Lower leg skin (tissue), 4 donors: ENCODE data around the gene HS2ST1. TPM values are rescaled to one million over a fixed set of nuclear protein-coding genes. Genes with fewer than 3 reads are reported as not detected.

ENCODE experiments used
- DNase-seq, 2 donors: peaks; one replicate each; pipeline ENCODE4 v3.0.0-alpha.2; 2019; ENCODE audit warnings: low spot score in 2 of 2
- H3K4me3 ChIP-seq: fragments of 200-600 bp; sonication (generic); 2 replicates; pipeline ENCODE4 v1.5.1; 2017; ENCODE audit warnings: mild to moderate bottlenecking, low read depth; ENCODE audit not compliant: poor library complexity, severe bottlenecking
- CTCF ChIP-seq, 3 donors: fragments of 450-650 bp; IDR thresholded peaks; one replicate each; pipeline ENCODE4 v1.5.1; 2016; ENCODE audit warnings: antibody characterized with exemption in 3 of 3, mild to moderate bottlenecking in 3 of 3, moderate library complexity in 2 of 3
- POLR2A ChIP-seq, 2 donors: fragments of 450-650 bp; IDR thresholded peaks; one replicate each; pipeline ENCODE4 v1.6.1; 2016 to 2017; ENCODE audit warnings: antibody characterized with exemption in 2 of 2, mild to moderate bottlenecking in 1 of 2, moderate library complexity in 1 of 2
- WGBS, 2 donors: methylation state at CpG; one replicate each; pipeline ENCODE4 v1.1.5; 2018; 5-methylcytosine and 5-hydroxymethylcytosine counted together
- intact Hi-C: fragments of 100-400 bp; cut with DNase I; formaldehyde crosslinking; loops from one replicate; pipeline ENCODE4 v1.15.0; 2023; ENCODE audit warnings: low total_unique reads
- total RNA-seq, 4 donors: library from RNA; depleted of rRNA; stranded (reverse); fragments of >200 nt; gene quantifications; one replicate each; pipeline ENCODE4 v1.1.0, GENCODE V29; 2016

HS2ST1 gene
- total RNA-seq, 4 donors from 2014 or later: 9.0 to 11.8 (median 10.7) TPM

- no peak for TF ChIP-seq CTCF (IDR thresholded peaks at IDR 0.05)
- TF ChIP-seq POLR2A (IDR thresholded peaks at IDR 0.05): no peak
- 91 to 100% methylated on average over 2 of the region's 2 CpGs for WGBS, 2 donors
- intact Hi-C loops: no loop called here
- no peak overlapping the region for H3K4me3 ChIP-seq
- no peak for DNase-seq
These were observed 179.8 kb downstream of the HS2ST1 start for GRCh38 chr1:87094238-87094637.

GRCh38 chr1:87100271-87100670, 185.8 kb downstream of the HS2ST1 start:
- intact Hi-C loops: no loop called here
- whole genome bisulfite sequencing, 2 donors: 100% methylated on average over 1 of the region's 1 CpG
- TF ChIP-seq CTCF (IDR thresholded peaks at IDR 0.05) (no peak), POLR2A (IDR thresholded peaks at IDR 0.05) (no peak)
- H3K4me3 ChIP-seq: no peak overlapping the region
- no peak for DNase-seq

GRCh38 chr1:87103074-87103473, 188.6 kb downstream of the HS2ST1 start:
- intact Hi-C loops: no loop called here
- no peak for DNase-seq
- TF ChIP-seq POLR2A (IDR thresholded peaks at IDR 0.05) (no peak), CTCF (IDR thresholded peaks at IDR 0.05) (no peak)
- no peak overlapping the region for H3K4me3 ChIP-seq

GRCh38 chr1:87104140-87104539, 189.7 kb downstream of the HS2ST1 start:
- intact Hi-C loops: no loop called here
- 60 to 73% methylated on average over 1 of the region's 1 CpG for WGBS, 2 donors
- DNase-seq: no peak
- TF ChIP-seq CTCF (IDR thresholded peaks at IDR 0.05) (no peak), POLR2A (IDR thresholded peaks at IDR 0.05) (no peak)
- H3K4me3 ChIP-seq: no peak overlapping the region

- intact Hi-C loops: no loop called here
- no peak overlapping the region for H3K4me3 ChIP-seq
- TF ChIP-seq POLR2A (IDR thresholded peaks at IDR 0.05) (no peak), CTCF (IDR thresholded peaks at IDR 0.05) (no peak)
- DNase-seq: no peak
These were observed 190.5 kb downstream of the HS2ST1 start for GRCh38 chr1:87104945-87105344.

GRCh38 chr1:87106144-87106543, 191.7 kb downstream of the HS2ST1 start:
- intact Hi-C loops: no loop called here
- no peak for DNase-seq
- no peak for TF ChIP-seq POLR2A (IDR thresholded peaks at IDR 0.05)
- no peak for TF ChIP-seq CTCF (IDR thresholded peaks at IDR 0.05)
- no peak overlapping the region for H3K4me3 ChIP-seq
